ENCODE results near the gene WFIKKN2.

GRCh38 chr17:50856431-50856830 lies 21.0 kb downstream of the WFIKKN2 start:
- no peak for TF ChIP-seq TEAD4 (IDR thresholded peaks at IDR 0.05)
- TF ChIP-seq EGR1 (IDR thresholded peaks at IDR 0.05): no peak
- no peak for TF ChIP-seq CEBPB (IDR thresholded peaks at IDR 0.05)
- TF ChIP-seq TAF1 (IDR thresholded peaks at IDR 0.05; ENCODE audit: low read depth): no peak
- no peak for TF ChIP-seq REST (IDR thresholded peaks at IDR 0.05; ENCODE audit: low read depth)
- TF ChIP-seq ZBTB7A (IDR thresholded peaks at IDR 0.05; ENCODE audit: low read depth): no peak
